Measurements from ENCODE around the gene SVIL.
"Not testable (repeated sequence)": the region's sequence is repeated elsewhere in the genome, so short reads cannot be mapped to it uniquely, and the experiment has no call there.

Gene SVIL

GRCh38 chr10:29448125-29448524 lies 186.6 kb downstream of the SVIL start:
- DNase-seq, result no peak

GRCh38 chr10:29446327-29446726 lies 188.4 kb downstream of the SVIL start:
- DNase-seq, result peak; percentile 21

DNA sequence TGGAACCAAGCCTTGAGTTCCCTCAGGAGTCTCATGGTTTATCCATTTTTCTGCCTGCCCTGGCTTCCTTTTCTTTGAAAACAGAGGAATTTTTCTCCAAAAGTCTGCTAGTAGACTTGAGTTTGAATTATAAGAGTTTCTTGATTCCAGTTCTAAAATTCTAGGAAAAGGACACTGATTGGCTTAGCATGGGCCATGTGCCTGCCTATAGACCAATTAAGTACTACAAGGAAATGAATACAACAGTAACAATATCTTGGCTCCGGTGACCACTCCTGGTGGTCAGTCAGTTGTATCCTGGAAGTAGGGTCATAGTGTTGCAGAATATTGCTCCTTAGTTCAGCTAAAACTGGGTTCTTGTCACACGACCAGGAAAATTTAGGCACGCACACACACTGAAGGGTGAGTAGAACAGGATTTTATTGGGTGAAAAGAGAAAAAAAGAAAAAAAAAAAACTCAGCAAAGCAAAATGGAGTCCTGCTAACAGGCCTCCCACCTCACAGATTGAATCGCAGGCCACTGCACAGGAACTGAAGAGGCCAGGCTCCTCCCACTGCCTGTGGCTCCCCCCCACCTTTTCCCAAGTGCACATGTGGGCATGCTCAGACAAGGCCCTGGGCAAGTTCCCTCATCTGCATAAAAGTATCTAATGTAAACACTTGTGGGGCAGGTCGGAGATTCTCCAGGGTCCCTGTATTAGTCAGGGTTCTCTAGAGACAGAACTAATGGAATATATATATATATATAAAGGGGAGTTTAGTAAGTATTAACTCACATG lies 190.8 kb downstream of the SVIL start:
- DNase-seq, result no peak

- DNase-seq, result no peak
These were observed 193.8 kb downstream of the SVIL start for GRCh38 chr10:29440981-29441380.

GRCh38 chr10:29439005-29439404 lies 195.8 kb downstream of the SVIL start:
- not testable (repeated sequence) for DNase-seq

- DNase-seq, result no peak
These were observed 196.5 kb downstream of the SVIL start for GRCh38 chr10:29438271-29438670.

DNA sequence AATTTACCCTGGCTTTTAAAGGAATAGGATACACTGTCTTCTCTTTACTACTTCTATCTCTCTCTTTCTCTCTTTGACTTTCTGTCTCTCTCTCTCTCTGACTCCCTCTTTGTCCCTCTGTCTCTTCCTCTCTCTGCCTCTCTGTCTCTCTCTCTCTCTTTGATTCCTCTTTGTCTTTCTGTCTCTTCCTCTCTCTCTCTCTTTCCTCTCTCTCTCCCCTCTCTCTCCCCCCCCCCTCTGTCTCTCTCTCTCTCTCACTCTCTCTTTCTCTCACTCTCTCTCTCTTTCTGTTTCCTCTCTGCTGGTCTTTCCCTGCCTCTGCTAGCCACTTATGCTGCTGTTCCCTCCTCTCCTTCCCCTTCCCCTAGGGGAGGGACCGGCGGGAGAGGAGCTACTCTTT lies 196.9 kb downstream of the SVIL start:
- no peak for DNase-seq

- DNase-seq, result no peak
These were observed 198.8 kb downstream of the SVIL start for GRCh38 chr10:29435809-29436501.

DNA sequence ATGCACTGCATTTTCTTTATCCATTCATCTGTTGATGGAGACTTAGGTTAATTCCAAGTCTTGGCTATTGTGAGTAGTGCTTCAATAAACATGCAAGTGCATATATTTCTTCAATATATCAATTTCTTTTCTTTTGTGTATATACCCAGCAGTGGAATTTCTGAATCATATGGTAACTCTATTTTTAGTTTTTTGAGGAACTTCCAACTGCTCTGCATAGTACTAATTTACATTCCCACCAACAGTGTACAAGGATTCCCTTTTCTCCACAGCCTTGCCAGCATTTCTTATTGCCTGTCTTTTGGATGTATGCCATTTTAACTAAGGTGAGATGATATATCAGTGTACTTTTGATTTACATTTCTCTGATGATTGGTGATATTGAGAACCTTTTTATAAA lies 200.7 kb downstream of the SVIL start:
- no peak for DNase-seq

DNA sequence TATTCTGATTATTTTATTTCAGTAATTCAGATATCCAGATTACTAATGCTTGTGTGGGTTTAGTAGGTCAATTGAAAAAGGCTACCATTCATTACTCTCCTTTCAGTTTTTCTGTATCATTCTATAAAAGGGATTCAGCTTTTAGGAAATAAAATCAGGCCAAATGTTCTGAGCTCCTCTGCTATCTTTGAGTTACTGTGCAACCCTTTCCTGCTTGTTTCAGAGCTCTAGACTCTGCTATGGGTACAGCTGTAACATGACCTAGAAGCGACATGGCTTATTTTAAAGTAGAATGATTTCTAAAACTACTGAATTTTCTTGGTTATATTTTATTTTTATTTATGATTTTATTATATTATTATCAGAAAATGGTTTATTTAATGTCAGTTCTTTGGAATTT lies 203.1 kb downstream of the SVIL start:
- no peak for DNase-seq

- no peak for DNase-seq
These were observed 204.7 kb downstream of the SVIL start for GRCh38 chr10:29430101-29430500.

DNA sequence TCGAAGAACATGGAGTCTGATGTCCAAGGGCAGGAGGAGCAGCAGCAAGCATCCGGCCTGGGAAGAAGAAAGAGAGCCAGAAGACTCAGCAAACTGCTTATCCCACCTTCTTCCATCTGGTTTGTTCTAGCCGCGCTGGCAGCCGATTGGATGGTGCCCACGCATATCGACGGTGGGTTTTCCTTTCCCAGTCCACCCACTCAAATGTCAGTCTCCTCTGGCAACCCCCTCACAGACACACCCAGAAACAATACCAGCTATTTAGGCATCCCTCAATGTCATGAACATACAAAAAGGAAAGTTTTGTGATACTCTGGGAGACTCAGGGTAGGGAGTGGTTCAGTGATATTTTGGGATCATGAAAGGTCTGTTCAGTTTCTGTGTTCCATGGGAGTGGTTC lies 206.3 kb downstream of the SVIL start:
- no peak for DNase-seq

DNA sequence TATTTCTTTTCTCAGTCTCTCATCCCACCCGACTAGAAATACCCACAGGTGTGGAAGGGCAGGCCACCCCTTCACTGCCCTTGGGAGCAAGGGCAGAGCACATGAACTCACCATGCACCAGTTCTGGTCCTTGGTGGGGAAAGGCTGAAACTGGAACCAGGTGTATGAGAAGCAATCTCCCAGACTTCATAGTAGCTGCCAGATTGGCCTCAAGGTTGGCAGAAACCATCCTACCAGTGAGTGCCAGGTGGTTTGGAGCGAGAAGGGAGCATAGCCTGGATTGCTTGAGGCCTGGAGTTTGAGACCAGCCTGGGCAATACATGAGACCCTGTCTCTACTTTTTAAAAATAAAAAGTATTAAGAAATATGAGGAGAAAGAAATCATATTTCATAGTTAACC lies 207.1 kb downstream of the SVIL start:
- no peak for DNase-seq

GRCh38 chr10:29426420-29426819 lies 208.4 kb downstream of the SVIL start:
- no peak for DNase-seq

DNA sequence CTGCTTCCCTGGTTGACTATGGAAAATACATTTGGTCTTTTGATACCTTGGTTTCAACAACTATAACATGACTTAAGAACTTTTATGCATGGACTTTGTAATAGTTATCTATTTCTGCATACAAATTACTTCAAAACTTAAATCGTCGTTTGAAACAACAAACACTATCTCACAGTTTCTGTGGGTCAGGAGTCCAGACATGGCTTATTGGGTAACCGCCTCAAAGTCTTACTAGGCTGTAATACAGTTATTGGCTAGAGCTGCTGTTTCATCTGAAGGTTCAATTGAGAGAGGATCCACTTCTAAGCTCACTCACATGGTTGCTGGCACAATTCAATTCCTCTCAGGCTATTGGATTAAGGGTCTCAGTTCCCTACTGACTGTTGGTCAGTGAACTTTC lies 210.8 kb downstream of the SVIL start:
- no peak for DNase-seq

DNA sequence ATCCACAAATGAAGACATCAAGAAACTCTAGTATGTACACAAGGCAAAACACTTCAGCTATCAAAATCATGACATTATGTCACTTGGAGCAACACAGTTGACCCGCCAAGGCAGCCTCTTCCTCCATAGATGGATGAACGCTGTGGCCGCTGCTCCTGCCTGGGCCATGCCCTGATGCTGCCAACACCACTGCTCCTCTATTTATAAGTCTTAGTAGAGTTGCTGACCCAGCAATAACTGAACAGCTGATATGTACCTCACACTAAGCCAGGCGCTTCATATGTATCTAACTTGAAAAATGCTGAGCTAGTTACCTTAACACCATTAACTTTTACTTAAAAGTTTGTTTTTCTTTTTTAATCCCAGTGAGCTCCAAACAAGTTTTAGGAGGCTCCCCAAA lies 214.0 kb downstream of the SVIL start:
- DNase-seq, result no peak

- no peak for DNase-seq
These were observed 217.4 kb downstream of the SVIL start for GRCh38 chr10:29417324-29417723.

- DNase-seq, result no peak
These were observed 218.9 kb downstream of the SVIL start for GRCh38 chr10:29415876-29416275.

- DNase-seq, result no peak
These were observed 220.3 kb downstream of the SVIL start for GRCh38 chr10:29414501-29414900.

- DNase-seq, result peak; percentile 32
These were observed 222.3 kb downstream of the SVIL start for GRCh38 chr10:29412485-29412884.

DNA sequence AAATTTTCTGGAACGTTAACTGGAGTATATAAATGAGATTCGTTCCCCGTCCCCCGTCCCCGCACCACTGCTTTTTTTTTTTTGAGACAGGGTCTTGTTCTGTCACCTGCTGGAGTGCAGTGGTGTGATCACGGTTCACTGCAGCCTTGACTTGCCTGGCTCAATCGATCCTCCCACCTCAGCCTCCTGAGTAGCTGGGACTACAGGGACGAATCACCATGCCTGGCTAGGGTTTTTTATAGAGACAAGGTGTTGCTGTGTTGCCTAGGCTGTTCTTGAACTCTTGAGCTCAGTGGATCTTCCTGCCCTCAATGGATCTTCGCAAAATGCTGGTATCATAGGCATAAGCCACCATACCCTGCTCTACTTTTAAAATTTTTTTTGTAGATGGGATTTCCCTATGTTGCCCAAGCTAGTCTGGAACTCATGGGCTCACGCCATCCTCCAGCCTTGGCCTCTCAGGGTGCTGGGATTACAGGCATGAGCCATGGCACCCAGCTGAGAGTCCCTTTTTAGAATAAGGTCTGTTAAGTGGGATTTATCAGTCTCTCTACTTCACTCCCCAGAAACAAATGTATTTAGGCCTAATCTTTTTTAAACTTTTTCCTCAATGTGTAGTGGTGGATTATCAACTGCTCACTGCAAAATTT lies 223.0 kb downstream of the SVIL start:
- DNase-seq, result peak; percentile 6

- DNase-seq, result peak; percentile 69
These were observed 225.3 kb downstream of the SVIL start for GRCh38 chr10:29409241-29410054.

- peak; percentile 3 for DNase-seq
These were observed 225.9 kb downstream of the SVIL start for GRCh38 chr10:29408847-29409240.
